ENCODE data around the gene SUSD4.

DNA sequence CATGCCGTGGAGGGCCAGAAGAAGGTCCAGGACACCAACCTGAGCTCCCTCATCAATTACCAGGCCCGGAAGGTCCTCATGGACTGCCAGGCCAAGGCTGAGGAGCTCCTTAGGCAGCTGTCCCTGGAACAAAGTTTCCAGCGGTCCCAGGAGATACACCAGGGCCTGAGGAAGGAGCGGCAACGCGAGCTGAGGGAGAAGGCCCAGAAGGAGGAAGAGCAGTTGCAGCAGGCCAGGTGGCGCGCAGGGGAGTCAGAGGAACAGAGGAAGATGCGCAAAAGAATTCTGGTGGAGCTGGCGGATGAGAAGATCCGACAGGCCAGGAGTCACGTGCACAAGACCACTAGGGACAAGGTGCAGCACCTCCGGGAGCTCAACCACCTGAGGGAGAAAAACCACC, 30.7 kb upstream of the SUSD4 start:
- TF ChIP-seq GATA2 (IDR thresholded peaks at IDR 0.05; ENCODE audit: low read depth, low read length), result no peak
- no peak for TF ChIP-seq GATA3 (IDR thresholded peaks at IDR 0.05; ENCODE audit: low read depth, low read length)
